ENCODE results near the gene CLASP2. TPM values are rescaled to one million over a fixed set of nuclear protein-coding genes. Genes with fewer than 3 reads are reported as not detected.

CLASP2 gene
- total and polyA plus RNA-seq, 2 experiments from 2014 or later = 38.7 to 112 TPM

DNA sequence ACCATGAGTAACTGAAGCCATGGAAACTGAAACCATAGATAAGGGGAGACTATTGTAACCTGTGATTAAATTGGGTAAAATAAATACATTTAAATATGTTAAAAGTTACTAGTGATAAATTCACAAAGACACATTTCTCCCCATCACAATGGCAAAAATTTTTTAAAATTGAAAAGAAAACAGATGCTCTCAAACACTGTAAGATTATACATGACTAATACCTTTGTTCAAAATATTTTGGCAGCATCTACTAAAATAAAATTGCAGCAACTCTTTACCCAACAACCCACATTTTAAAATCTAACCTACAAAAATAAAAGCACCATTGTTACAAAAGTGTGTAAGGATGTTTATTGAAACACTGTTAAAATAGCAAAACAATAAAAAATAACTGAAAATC is 93.3 kb downstream of the CLASP2 start:
- peaks cover 25% of the 10 kb centered on the region for H3K36me3 ChIP-seq

DNA sequence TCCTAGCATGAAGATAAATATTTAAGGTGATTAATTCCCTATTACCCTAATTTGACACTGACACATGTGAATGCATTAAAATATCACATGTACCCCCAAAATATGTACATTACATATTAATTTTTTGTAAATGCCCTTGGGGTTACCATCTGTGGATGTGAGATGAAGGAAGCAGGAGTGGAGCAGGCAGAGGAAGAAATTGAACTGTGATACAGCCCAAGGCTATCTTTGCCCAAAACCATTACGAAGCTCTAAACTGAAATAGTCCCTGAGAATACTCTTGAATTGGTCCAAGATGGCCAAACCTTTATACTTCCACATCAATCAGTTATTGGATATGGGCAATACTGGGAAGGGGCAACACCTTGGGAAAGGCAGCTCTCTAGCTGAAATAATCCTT is 105.0 kb downstream of the CLASP2 start:
- Histone ChIP-seq H3K27me3 (no peaks in the 10 kb centered on the region), H3K4me1 (ENCODE audit: low read depth) (no peaks in the 10 kb centered on the region), H3K9me3 (ENCODE audit: low read depth) (no peaks in the 10 kb centered on the region), H3K4me3 (no peak overlapping the region), H3K27ac (no peak overlapping the region), H3K36me3 (peaks cover 4% of the 10 kb centered on the region)
- no peak for DNase-seq (ENCODE audit: low read depth in 1 of 2, low spot score in 1 of 2)
- TF ChIP-seq, protein P1, sequence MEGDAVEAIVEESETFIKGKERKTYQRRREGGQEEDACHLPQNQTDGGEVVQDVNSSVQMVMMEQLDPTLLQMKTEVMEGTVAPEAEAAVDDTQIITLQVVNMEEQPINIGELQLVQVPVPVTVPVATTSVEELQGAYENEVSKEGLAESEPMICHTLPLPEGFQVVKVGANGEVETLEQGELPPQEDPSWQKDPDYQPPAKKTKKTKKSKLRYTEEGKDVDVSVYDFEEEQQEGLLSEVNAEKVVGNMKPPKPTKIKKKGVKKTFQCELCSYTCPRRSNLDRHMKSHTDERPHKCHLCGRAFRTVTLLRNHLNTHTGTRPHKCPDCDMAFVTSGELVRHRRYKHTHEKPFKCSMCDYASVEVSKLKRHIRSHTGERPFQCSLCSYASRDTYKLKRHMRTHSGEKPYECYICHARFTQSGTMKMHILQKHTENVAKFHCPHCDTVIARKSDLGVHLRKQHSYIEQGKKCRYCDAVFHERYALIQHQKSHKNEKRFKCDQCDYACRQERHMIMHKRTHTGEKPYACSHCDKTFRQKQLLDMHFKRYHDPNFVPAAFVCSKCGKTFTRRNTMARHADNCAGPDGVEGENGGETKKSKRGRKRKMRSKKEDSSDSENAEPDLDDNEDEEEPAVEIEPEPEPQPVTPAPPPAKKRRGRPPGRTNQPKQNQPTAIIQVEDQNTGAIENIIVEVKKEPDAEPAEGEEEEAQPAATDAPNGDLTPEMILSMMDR (IDR thresholded peaks at IDR 0.05; ENCODE audit: low read depth, low read length) = no peak

More for the DNA sequence above, 93.3 kb downstream of the CLASP2 start:
- Histone ChIP-seq H3K9me3 (ENCODE audit: low read depth) (no peaks in the 10 kb centered on the region), H3K27me3 (no peaks in the 10 kb centered on the region), H3K4me1 (ENCODE audit: low read depth) (no peaks in the 10 kb centered on the region), H3K27ac (no peak overlapping the region), H3K4me3 (no peak overlapping the region)
- peak in 1 of 2 donors; percentile 30 for DNase-seq (ENCODE audit: low read depth in 1 of 2, low spot score in 1 of 2)
- TF ChIP-seq, protein P1 (IDR thresholded peaks at IDR 0.05; ENCODE audit: low read depth, low read length) = no peak

DNA sequence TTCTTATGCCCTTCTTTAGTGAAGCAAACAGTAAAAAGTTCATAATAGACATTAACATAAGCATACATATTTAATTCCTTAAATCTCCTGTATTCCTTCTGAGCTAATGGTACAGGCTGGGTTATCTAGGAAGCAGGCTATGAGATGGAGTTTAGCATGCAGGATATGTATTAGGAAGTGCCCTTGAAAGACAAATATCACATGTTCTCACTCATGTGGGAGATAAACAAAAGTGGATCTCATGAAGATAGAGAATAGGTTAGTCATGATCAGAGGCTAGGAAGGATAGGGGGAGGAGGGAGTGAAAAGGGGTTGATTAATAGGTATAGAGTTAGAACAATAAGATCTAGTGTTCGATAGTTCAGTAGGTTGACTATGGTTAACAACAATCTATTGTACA is 105.4 kb downstream of the CLASP2 start:
- H3K4me1 ChIP-seq (ENCODE audit: low read depth) = no peaks in the 10 kb centered on the region
- no peak for DNase-seq (ENCODE audit: low read depth in 1 of 2, low spot score in 1 of 2)
- no peak overlapping the region for H3K4me3 ChIP-seq
- no peaks in the 10 kb centered on the region for H3K27me3 ChIP-seq
- H3K9me3 ChIP-seq (ENCODE audit: low read depth) = no peaks in the 10 kb centered on the region
- TF ChIP-seq, protein P1 (IDR thresholded peaks at IDR 0.05; ENCODE audit: low read depth, low read length) = no peak
- H3K27ac ChIP-seq = no peak overlapping the region
- H3K36me3 ChIP-seq = peaks cover 3% of the 10 kb centered on the region

DNA sequence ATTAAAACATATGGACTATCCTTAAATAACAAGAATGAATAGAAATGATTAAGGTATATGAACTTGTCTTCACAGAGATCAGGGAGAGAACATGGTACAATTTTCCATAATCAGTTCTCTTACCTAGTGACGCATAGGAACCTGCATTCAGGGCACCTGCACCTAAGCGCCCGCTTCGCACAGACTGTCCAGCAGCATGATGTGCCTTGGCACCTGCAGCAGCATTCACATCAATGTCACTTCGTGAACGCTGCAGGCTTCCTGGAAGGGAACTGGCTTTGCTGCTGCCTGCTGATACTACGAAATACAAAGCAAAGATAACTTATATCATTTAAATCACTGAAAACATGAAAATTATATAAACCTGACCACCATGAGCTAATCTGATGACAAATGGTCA is 115.2 kb downstream of the CLASP2 start:
- TF ChIP-seq, protein P1 (IDR thresholded peaks at IDR 0.05; ENCODE audit: low read depth, low read length) = no peak
- Histone ChIP-seq H3K27ac (no peak overlapping the region), H3K4me1 (ENCODE audit: low read depth) (no peaks in the 10 kb centered on the region), H3K27me3 (no peaks in the 10 kb centered on the region), H3K36me3 (peaks cover 47% of the 10 kb centered on the region), H3K9me3 (ENCODE audit: low read depth) (no peaks in the 10 kb centered on the region), H3K4me3 (no peak overlapping the region)
- DNase-seq (ENCODE audit: low read depth in 1 of 2, low spot score in 1 of 2) = no peak

DNA sequence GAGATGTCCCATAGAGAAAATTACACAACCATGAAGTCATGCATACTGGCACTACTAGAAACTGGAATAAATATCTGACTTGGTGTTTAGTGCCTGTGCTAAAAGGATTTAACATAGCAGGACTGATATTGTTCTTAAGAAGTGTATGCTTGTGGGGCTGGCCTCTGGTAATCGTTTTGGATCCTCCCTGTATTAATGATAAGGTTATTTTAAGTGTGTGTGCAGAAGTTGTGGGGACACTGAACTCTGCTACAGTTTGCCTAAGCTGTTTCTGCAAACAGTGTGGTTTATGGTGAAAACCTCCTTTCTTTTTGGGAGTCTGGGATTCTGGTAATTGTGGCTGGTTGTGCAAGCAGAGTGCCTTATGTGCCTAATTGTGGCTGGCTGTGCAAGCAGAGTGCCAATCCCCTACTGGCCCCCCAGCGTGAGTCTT is 120.8 kb downstream of the CLASP2 start:
- Histone ChIP-seq H3K27ac (peak overlapping the region; percentile 49), H3K9me3 (ENCODE audit: low read depth) (no peaks in the 10 kb centered on the region), H3K4me1 (ENCODE audit: low read depth) (peaks cover 16% of the 10 kb centered on the region), H3K36me3 (peaks cover 13% of the 10 kb centered on the region), H3K4me3 (no peak overlapping the region), H3K27me3 (no peaks in the 10 kb centered on the region)
- peak in 1 of 2 donors; percentile 12 for DNase-seq (ENCODE audit: low read depth in 1 of 2, low spot score in 1 of 2)
- TF ChIP-seq, protein P1 (IDR thresholded peaks at IDR 0.05; ENCODE audit: low read depth, low read length) = no peak

DNA sequence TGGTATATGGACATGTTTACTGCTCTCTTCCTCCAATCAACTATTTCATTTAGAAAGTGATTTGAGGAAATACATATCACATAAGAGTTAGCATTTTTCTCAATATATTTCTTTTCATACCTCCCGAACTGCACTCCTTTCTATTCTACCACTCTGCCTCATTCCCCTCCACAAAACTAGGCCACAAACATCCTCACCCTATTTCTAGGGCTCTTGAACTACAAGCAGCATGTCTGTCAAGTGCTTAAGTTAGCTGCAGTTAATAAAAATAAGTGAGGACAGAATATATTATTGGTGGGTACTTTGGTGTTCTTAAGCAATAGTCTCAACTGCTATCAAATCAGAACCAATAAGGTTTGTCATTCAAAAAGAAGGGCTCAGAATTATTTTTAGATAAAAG is 125.1 kb downstream of the CLASP2 start:
- peaks cover 16% of the 10 kb centered on the region for H3K4me1 ChIP-seq (ENCODE audit: low read depth)
- H3K9me3 ChIP-seq (ENCODE audit: low read depth) = no peaks in the 10 kb centered on the region
- no peak overlapping the region for H3K4me3 ChIP-seq
- no peaks in the 10 kb centered on the region for H3K27me3 ChIP-seq
- H3K36me3 ChIP-seq = peaks cover 25% of the 10 kb centered on the region
- H3K27ac ChIP-seq = peak overlapping the region; percentile 56
- TF ChIP-seq, protein P1 (IDR thresholded peaks at IDR 0.05; ENCODE audit: low read depth, low read length) = no peak
- peak in 1 of 2 donors; percentile 8 for DNase-seq (ENCODE audit: low read depth in 1 of 2, low spot score in 1 of 2)
